SU-DHL-6 (cell line): ENCODE results near the gene INPP4B.

Source experiments
- EZH2phosphoT487 ChIP-seq: fragments of 200-600 bp; sonication (generic), shearing (Covaris generic); conservative IDR thresholded peaks from 2 replicates; pipeline ENCODE4 v1.6.1; 2018; ENCODE audit warnings: mild to moderate bottlenecking, antibody characterized with exemption, low read length, moderate library complexity, mixed read lengths
- TF ChIP-seq, protein P1 (sequence below): fragments of 200-600 bp; sonication (generic); IDR thresholded peaks from one replicate; pipeline ENCODE4 v1.5.1; 2017; ENCODE audit warnings: antibody characterized with exemption, mild to moderate bottlenecking, low read length, moderate library complexity; ENCODE audit not compliant: insufficient read depth, poor library complexity, severe bottlenecking

DNA sequence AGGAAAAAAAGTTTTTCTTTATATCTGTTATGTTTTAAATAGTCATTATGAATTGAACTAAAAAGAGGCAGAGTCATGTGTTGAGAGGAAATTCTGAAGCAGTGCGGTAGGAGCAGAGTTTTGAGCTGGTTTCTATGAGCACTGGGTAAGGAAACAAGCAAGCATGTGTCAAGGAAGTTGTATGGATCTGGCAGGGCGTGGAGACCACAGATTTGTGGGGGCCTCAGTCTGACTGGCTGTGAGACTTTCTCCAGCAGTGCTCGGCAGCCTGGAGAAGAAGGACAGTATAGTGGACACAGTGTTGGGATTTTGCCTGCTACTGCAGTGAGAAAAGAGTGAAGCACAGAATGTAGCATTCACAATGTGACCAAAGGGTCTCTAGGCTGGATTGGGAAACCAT is 399.1 kb downstream of the INPP4B start:
- TF ChIP-seq, protein P1, sequence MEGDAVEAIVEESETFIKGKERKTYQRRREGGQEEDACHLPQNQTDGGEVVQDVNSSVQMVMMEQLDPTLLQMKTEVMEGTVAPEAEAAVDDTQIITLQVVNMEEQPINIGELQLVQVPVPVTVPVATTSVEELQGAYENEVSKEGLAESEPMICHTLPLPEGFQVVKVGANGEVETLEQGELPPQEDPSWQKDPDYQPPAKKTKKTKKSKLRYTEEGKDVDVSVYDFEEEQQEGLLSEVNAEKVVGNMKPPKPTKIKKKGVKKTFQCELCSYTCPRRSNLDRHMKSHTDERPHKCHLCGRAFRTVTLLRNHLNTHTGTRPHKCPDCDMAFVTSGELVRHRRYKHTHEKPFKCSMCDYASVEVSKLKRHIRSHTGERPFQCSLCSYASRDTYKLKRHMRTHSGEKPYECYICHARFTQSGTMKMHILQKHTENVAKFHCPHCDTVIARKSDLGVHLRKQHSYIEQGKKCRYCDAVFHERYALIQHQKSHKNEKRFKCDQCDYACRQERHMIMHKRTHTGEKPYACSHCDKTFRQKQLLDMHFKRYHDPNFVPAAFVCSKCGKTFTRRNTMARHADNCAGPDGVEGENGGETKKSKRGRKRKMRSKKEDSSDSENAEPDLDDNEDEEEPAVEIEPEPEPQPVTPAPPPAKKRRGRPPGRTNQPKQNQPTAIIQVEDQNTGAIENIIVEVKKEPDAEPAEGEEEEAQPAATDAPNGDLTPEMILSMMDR, result no peak
- no peak for TF ChIP-seq EZH2phosphoT487
